Esophagus (tissue), 2 donors: ENCODE measurements around the gene LAMA2. TPM values are rescaled to one million over a fixed set of nuclear protein-coding genes. Genes with fewer than 3 reads are reported as not detected.

Source experiments
- H3K27ac ChIP-seq, 2 donors: one replicate each; pipeline ENCODE4 v1.5.1; 2013; ENCODE audit warnings: low read depth in 2 of 2, mild to moderate bottlenecking in 2 of 2, inconsistent platforms in 1 of 2, low read length in 1 of 2, moderate library complexity in 1 of 2
- H3K27me3 ChIP-seq, 2 donors: one replicate each; pipeline ENCODE4 v1.6.1; 2013; ENCODE audit warnings: low read length in 2 of 2, control low read depth in 1 of 2, mild to moderate bottlenecking in 1 of 2; ENCODE audit not compliant: insufficient read depth in 2 of 2, control insufficient read depth in 1 of 2
- H3K36me3 ChIP-seq, 2 donors: one replicate each; pipeline ENCODE4 v1.6.1; 2013; ENCODE audit warnings: low read length in 1 of 2; ENCODE audit not compliant: control insufficient read depth in 2 of 2, insufficient read depth in 2 of 2
- H3K4me1 ChIP-seq, 2 donors: one replicate each; pipeline ENCODE4 v1.6.1; 2013; ENCODE audit warnings: low read length in 1 of 2; ENCODE audit not compliant: control insufficient read depth in 2 of 2, insufficient read depth in 2 of 2
- H3K4me3 ChIP-seq, 2 donors: one replicate each; pipeline ENCODE4 v1.5.1; 2013; ENCODE audit warnings: low read length in 2 of 2, mild to moderate bottlenecking in 2 of 2, low read depth in 1 of 2, moderate library complexity in 1 of 2
- H3K9me3 ChIP-seq, 2 donors: one replicate each; pipeline ENCODE4 v1.6.1; 2013; ENCODE audit warnings: mild to moderate bottlenecking in 2 of 2, low read depth in 1 of 2, low read length in 1 of 2, moderate library complexity in 1 of 2; ENCODE audit not compliant: control insufficient read depth in 2 of 2, insufficient read depth in 1 of 2
- WGBS, 2 donors: extraction: QIAGEN DNeasy Blood & Tissue Kit; methylation state at CpG; one replicate each; pipeline ENCODE4 v1.1.7; 2013; 5-methylcytosine and 5-hydroxymethylcytosine counted together
- polyA plus RNA-seq, 2 donors: library from polyadenylated mRNA; stranded (reverse); fragments of 200-250 nt; gene quantifications; one replicate each; pipeline ENCODE4 v1.2.3, GENCODE V29; 2013
- donor health status: healthy with polysubstance abuse.
- donor health status: Bipolar disorder and iron deficiency.

LAMA2 gene
- polyA plus RNA-seq, 2 donors, result 0.67 to 2.7 TPM

DNA sequence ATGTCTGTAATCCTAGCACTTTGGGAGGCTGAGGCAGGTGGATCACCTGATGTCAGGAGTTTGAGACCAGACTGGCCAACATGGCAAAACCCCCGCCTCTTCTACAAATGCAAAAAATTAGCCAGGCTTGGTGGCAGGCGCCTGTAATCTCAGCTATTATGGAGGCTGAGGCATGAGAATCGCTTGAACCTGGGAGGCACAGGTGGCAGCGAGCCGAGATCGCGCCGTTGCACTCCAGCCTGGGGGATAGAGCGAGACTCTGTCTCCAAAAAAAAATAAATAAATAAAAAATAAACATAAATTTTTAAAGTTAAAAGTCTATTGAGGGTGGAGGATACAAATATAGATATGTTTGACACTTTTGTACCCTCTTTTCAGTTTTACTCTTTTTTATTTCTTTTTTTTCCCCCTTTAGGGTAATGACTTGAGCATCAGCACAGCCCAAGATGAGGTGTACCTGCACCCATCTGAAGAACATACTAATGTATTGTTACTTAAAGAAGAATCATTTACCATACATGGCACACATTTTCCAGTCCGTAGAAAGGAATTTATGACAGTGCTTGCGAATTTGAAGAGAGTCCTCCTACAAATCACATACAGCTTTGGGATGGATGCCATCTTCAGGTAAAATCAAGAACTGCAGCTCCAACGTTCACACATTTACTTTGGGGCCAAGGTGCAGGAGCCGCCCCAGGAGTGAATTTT, 368.9 kb downstream of the LAMA2 start:
- no peaks in the 10 kb centered on the region for H3K36me3 ChIP-seq

DNA sequence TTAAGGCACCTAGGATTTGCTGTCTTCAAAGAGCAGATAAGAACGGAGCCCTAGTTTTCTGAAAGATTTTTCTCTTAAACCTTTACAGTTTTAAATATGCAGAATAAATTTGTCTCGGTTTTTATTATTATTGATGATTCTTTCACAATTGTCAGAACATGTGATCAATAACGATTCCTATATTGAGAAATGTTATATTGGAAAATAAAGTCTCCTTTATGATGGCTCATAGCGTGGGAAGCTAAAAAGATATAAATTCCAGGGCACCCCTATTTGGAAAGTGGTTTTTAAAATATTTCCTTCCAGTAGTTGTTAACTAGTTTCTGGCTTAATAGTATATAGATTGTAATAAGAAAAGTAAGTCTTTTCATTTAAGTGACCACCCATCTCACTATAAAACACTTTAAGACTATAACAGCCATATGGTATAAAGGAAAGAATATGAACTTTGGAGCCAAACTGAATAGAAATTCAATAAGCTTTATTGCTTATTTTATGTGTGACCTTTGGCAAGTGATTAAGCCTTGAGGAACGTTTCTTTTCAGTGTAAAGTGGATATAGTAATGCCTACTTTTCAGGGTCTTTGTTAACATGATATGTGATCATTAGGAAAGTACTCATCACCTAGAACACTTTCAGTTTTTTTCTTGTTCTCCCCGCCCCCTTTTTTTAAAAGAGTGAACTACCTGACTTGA, 369.6 kb downstream of the LAMA2 start:
- Histone ChIP-seq H3K9me3 (no peaks in the 10 kb centered on the region), H3K36me3 (no peaks in the 10 kb centered on the region), H3K4me3 (no peak overlapping the region), H3K27me3 (no peaks in the 10 kb centered on the region), H3K27ac (no peak overlapping the region), H3K4me1 (no peaks in the 10 kb centered on the region)
- WGBS, 2 donors, result 42 to 50% methylated on average over 6 of the region's 6 CpGs

More for the DNA sequence above, 368.9 kb downstream of the LAMA2 start:
- 67 to 69% methylated on average over 13 of the region's 13 CpGs for WGBS, 2 donors
- no peak overlapping the region for H3K27ac ChIP-seq
- no peaks in the 10 kb centered on the region for H3K4me1 ChIP-seq
- no peaks in the 10 kb centered on the region for H3K9me3 ChIP-seq
- no peak overlapping the region for H3K4me3 ChIP-seq
- H3K27me3 ChIP-seq, result no peaks in the 10 kb centered on the region

DNA sequence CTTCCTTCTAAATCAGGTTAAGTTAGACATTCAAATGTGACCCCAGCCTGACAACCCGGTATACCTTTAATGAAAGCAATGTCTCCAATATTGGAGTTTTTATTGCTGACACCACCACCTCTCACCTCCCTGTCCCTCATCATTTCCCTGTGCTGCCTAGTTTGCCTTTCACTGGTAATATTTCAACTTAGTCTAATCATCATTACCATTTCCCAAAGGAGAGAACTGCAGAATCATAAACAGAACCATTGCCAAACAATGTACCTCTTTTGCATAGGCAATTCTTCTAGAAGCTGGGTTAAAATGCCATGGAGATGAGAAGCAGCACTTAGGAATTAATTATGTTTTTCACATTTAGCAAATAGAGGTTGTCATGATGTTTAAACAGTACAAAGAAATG, 370.3 kb downstream of the LAMA2 start:
- WGBS, 2 donors, result 53 to 78% methylated on average over 1 of the region's 1 CpG
- no peak overlapping the region for H3K4me3 ChIP-seq
- no peaks in the 10 kb centered on the region for H3K27me3 ChIP-seq
- H3K36me3 ChIP-seq, result no peaks in the 10 kb centered on the region
- H3K27ac ChIP-seq, result no peak overlapping the region
- no peaks in the 10 kb centered on the region for H3K9me3 ChIP-seq
- H3K4me1 ChIP-seq, result no peaks in the 10 kb centered on the region

DNA sequence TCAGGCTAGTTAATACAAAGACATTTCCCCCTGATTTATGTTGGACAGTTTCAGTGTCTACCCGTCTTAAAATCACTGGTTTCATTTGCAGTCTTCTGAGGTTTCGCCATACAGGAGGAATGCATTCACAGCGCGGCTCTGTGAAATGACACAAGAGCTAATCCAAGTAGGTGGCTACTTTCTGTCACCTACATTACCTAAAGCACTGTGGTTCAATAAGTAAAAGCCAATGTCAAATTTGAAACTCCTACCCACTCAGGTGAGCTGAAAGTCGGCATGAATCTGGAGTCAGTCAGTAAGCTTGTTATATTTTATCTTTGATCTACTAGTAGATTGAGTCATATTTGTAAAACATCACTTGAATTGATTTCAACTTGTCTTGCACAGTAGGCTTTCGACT, 370.8 kb downstream of the LAMA2 start:
- Histone ChIP-seq H3K4me3 (no peak overlapping the region), H3K27me3 (no peaks in the 10 kb centered on the region), H3K36me3 (no peaks in the 10 kb centered on the region), H3K4me1 (no peaks in the 10 kb centered on the region), H3K9me3 (no peaks in the 10 kb centered on the region), H3K27ac (no peak overlapping the region)
- WGBS, 2 donors, result 76 to 81% methylated on average over 6 of the region's 6 CpGs

DNA sequence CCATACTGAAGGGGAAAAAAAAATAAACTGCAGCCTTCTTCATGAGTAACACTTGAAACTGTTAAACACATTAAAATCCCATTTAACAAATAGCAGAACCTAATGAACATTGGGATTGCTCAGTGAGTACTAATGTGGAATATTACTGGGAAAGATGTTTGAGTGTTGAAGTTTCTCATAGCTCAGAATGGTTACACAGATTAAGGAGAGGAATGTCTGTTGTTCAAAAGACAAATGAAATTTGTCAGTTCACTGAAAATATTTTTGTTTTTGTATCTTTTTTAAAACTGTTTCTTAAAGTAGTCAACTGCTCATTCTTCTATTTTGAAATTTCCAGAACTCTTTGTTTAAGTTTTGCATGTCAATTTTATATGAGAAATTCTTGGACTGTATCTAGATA, 374.3 kb downstream of the LAMA2 start:
- no peaks in the 10 kb centered on the region for H3K27me3 ChIP-seq
- no peaks in the 10 kb centered on the region for H3K4me1 ChIP-seq
- no peaks in the 10 kb centered on the region for H3K36me3 ChIP-seq
- no peaks in the 10 kb centered on the region for H3K9me3 ChIP-seq
- no peak overlapping the region for H3K4me3 ChIP-seq
- H3K27ac ChIP-seq, result no peak overlapping the region

DNA sequence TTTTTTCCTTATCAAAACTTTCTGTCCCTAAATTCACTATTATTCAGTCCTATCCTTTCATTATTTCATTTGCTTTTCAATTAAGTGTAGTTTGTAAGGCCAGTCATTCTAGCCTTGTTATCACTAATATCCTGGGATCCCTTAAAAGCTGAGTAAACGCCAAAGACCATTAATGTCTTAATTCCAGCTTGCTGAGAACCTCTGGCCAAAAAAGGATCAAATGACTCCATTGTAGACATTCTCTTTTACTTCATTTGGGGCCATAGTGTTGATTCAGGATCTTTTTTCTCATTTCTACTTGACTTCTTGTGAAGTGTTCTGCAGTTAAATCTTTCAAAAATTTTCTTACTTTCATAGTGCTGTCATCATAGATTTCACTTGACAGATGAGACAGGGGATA, 379.7 kb downstream of the LAMA2 start:
- H3K27ac ChIP-seq, result no peak overlapping the region
- H3K36me3 ChIP-seq, result no peaks in the 10 kb centered on the region
- H3K4me3 ChIP-seq, result no peak overlapping the region
- 27 to 29% methylated on average over 1 of the region's 1 CpG for WGBS, 2 donors
- no peaks in the 10 kb centered on the region for H3K4me1 ChIP-seq
- H3K9me3 ChIP-seq, result no peaks in the 10 kb centered on the region
- no peaks in the 10 kb centered on the region for H3K27me3 ChIP-seq

DNA sequence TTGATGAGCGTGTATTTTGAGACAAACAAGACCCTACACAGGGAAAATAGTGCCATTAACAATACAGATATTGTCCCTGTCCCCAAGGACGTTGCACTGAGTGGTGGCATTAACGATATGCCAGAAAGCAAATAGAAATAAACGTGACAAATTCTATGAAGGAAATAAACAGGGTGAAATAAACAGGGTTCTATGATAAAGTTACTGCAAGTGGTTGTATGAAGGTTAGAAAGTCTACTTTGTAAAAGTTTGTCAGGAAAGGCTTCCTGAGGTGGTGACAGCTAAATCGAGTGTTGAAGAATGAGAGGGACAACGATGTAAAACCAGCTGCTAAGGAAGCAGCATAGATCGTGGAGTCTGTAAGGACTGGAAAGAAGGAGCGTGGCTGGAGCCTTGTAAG, 380.2 kb downstream of the LAMA2 start:
- no peak overlapping the region for H3K27ac ChIP-seq
- H3K36me3 ChIP-seq, result no peaks in the 10 kb centered on the region
- 77 to 81% methylated on average over 8 of the region's 8 CpGs for WGBS, 2 donors

DNA sequence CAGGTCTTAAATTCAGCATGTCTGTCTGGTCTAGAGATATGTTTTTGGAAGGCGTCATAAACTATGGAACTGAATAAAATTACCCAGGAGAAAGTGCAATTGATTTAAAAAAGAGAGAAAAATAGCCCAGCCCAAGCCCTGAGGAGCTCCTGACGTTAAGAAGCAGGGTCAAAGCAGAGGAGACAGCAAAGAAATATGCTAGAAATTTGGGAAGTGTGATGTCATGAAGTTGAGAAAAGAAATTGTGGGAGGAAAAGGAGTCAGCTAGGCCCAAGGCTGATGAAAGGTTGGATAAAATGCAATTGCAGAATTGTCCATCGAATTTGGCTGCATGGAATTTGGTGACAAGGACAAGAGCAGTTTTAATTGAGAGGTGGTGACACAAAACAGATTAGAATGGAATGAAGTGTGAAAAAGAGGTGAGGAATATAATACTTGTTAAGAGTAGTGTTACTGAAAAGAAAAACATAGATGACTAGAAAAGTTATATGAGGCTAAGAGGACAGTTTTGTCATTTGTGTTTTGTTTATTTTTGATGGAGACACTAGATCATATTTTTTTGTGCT, 381.6 kb downstream of the LAMA2 start:
- no peak overlapping the region for H3K4me3 ChIP-seq
- 72 to 82% methylated on average over 3 of the region's 3 CpGs for WGBS, 2 donors

More for the DNA sequence above, 380.2 kb downstream of the LAMA2 start:
- Histone ChIP-seq H3K4me1 (no peaks in the 10 kb centered on the region), H3K27me3 (no peaks in the 10 kb centered on the region), H3K4me3 (no peak overlapping the region), H3K9me3 (no peaks in the 10 kb centered on the region)

DNA sequence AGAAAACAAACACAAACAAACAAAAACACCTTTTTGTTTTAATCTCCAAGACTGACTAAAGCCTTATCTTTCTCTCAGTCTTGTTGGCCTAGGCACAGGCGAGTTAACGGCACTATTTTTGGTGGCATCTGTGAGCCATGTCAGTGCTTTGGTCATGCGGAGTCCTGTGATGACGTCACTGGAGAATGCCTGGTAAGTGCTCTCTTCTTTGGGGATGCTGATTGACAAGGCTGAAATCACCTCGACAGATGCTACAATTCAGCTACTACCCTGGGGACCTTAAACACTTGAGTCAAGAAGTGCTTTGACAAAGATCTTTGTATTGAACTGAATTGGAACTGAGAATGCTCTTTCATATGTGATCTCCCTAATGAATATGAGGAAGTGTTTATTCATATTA, 384.1 kb downstream of the LAMA2 start:
- H3K4me3 ChIP-seq, result no peak overlapping the region
- H3K36me3 ChIP-seq, result no peaks in the 10 kb centered on the region
- H3K9me3 ChIP-seq, result no peaks in the 10 kb centered on the region
- no peak overlapping the region for H3K27ac ChIP-seq
- no peaks in the 10 kb centered on the region for H3K27me3 ChIP-seq
- no peaks in the 10 kb centered on the region for H3K4me1 ChIP-seq
- WGBS, 2 donors, result 76 to 85% methylated on average over 5 of the region's 5 CpGs

More for the DNA sequence above, 381.6 kb downstream of the LAMA2 start:
- no peaks in the 10 kb centered on the region for H3K36me3 ChIP-seq
- H3K27me3 ChIP-seq, result no peaks in the 10 kb centered on the region
- no peak overlapping the region for H3K27ac ChIP-seq
- H3K9me3 ChIP-seq, result no peaks in the 10 kb centered on the region
- H3K4me1 ChIP-seq, result no peaks in the 10 kb centered on the region
